8988T (cell line): ENCODE data around the gene DGKH.
"Not testable (repeated sequence)": the region's sequence is repeated elsewhere in the genome, so short reads cannot be mapped to it uniquely, and the experiment has no call there.

Experiments used
- DNase-seq: peaks from one replicate; pipeline ENCODE4 v3.0.0; 2011

The DGKH gene

GRCh38 chr13:42114278-42114677, 65.8 kb downstream of the DGKH start:
- no peak for DNase-seq

- no peak for DNase-seq
Measured at GRCh38 chr13:42114912-42115311, 66.5 kb downstream of the DGKH start.

- no peak for DNase-seq
Measured at GRCh38 chr13:42116225-42116624, 67.8 kb downstream of the DGKH start.

- DNase-seq: no peak
Measured at GRCh38 chr13:42119041-42119440, 70.6 kb downstream of the DGKH start.

GRCh38 chr13:42119875-42120274, 71.4 kb downstream of the DGKH start:
- no peak for DNase-seq

GRCh38 chr13:42123600-42123999, 75.2 kb downstream of the DGKH start:
- DNase-seq: no peak

- no peak for DNase-seq
Measured at GRCh38 chr13:42125046-42125445, 76.6 kb downstream of the DGKH start.

- DNase-seq: no peak
Measured at GRCh38 chr13:42127047-42127446, 78.6 kb downstream of the DGKH start.

GRCh38 chr13:42129033-42129432, 80.6 kb downstream of the DGKH start:
- no peak for DNase-seq

GRCh38 chr13:42136518-42136917, 88.1 kb downstream of the DGKH start:
- DNase-seq: no peak

- DNase-seq: no peak
Measured at GRCh38 chr13:42137856-42138537, 89.5 kb downstream of the DGKH start.

- DNase-seq: no peak
Measured at GRCh38 chr13:42140494-42140893, 92.0 kb downstream of the DGKH start.

- DNase-seq: not testable (repeated sequence)
Measured at GRCh38 chr13:42141052-42141451, 92.6 kb downstream of the DGKH start.

GRCh38 chr13:42146359-42146758, 97.9 kb downstream of the DGKH start:
- no peak for DNase-seq

GRCh38 chr13:42148538-42148937, 100.1 kb downstream of the DGKH start:
- no peak for DNase-seq

- DNase-seq: no peak
Measured at GRCh38 chr13:42149136-42149535, 100.7 kb downstream of the DGKH start.

GRCh38 chr13:42151781-42152180, 103.3 kb downstream of the DGKH start:
- no peak for DNase-seq

GRCh38 chr13:42152495-42152894, 104.0 kb downstream of the DGKH start:
- DNase-seq: no peak

GRCh38 chr13:42153199-42154113, 105.0 kb downstream of the DGKH start:
- no peak for DNase-seq

GRCh38 chr13:42155251-42155650, 106.8 kb downstream of the DGKH start:
- DNase-seq: no peak

- DNase-seq: not testable (repeated sequence)
Measured at GRCh38 chr13:42163338-42163737, 114.9 kb downstream of the DGKH start.

GRCh38 chr13:42163910-42164309, 115.5 kb downstream of the DGKH start:
- not testable (repeated sequence) for DNase-seq

GRCh38 chr13:42164557-42165125, 116.2 kb downstream of the DGKH start:
- no peak for DNase-seq

- DNase-seq: no peak
Measured at GRCh38 chr13:42168496-42168895, 120.0 kb downstream of the DGKH start.
